IMR-90 (cell line): ENCODE data around the gene TMEM135. TPM values are rescaled to one million over a fixed set of nuclear protein-coding genes. Genes with fewer than 3 reads are reported as not detected.

Experiments
- ATAC-seq: fragments of 200-7000 bp; cut with Tn5 transposase; 2 replicates; pipeline ENCODE4 v1.9.1; 2020; ENCODE audit warnings: low read depth, mild to moderate bottlenecking, moderate library complexity
- BruUV-seq: library from RNA; stranded (reverse); fragments of 400-500 nt; replicated peaks from 2 replicates; lab custom pipeline; 2021; lab: Mats Ljungman, UMichigan
- CTCF ChIA-PET: fragments of 300-600 bp; formaldehyde crosslinking; extraction: SDS; loops from one replicate; lab custom pipeline; 2021; ENCODE audit warnings: antibody characterized with exemption; lab: Yijun Ruan, JAX
- POLR2A ChIA-PET: fragments of 300-600 bp; sonication (Branson Sonifier 250); formaldehyde crosslinking; loops from one replicate; lab custom pipeline; 2022; ENCODE audit warnings: antibody characterized with exemption; ENCODE audit not compliant: unreplicated experiment; lab: Charles Lee
- DNase-seq: peaks from one replicate; pipeline ENCODE4 v3.0.0; 2013
- H2AFZ ChIP-seq: replicated peaks from 2 replicates; pipeline ENCODE3; 2013; ENCODE audit warnings: low read length, mild to moderate bottlenecking; ENCODE audit not compliant: poor library complexity
- H2AK5ac ChIP-seq: 2 replicates; pipeline ENCODE4 v1.6.1; 2013; ENCODE audit warnings: low read depth, low read length, inconsistent platforms
- H2AK9ac ChIP-seq: replicated peaks from 2 replicates; pipeline ENCODE3; 2013; ENCODE audit warnings: mild to moderate bottlenecking, low read depth, low read length, moderate library complexity; ENCODE audit not compliant: poor library complexity
- H2BK120ac ChIP-seq: 2 replicates; pipeline ENCODE4 v1.6.1; 2013; ENCODE audit warnings: low read depth, low read length, inconsistent platforms
- H2BK15ac ChIP-seq: 3 replicates; pipeline ENCODE4 v1.6.1; 2013; ENCODE audit warnings: low read depth, low read length, inconsistent platforms
- H2BK20ac ChIP-seq: 2 replicates; pipeline ENCODE4 v1.6.1; 2013; ENCODE audit warnings: low read depth, mild to moderate bottlenecking, inconsistent platforms, low read length, moderate library complexity
- H2BK5ac ChIP-seq: 2 replicates; pipeline ENCODE4 v1.6.1; 2013; ENCODE audit warnings: mild to moderate bottlenecking, low read depth, low read length, inconsistent platforms; ENCODE audit not compliant: poor library complexity, severe bottlenecking
- H3K14ac ChIP-seq: replicated peaks from 2 replicates; pipeline ENCODE4 v1.6.1; 2013; ENCODE audit warnings: low read depth, low read length, inconsistent platforms
- H3K18ac ChIP-seq: 2 replicates; pipeline ENCODE4 v1.6.1; 2013; ENCODE audit warnings: low read depth, low read length, control low read depth
- H3K23ac ChIP-seq: 2 replicates; pipeline ENCODE4 v1.6.1; 2013; ENCODE audit warnings: low read depth, low read length, inconsistent platforms
- H3K27ac ChIP-seq: 2 replicates; pipeline ENCODE4 v1.5.1; 2013; ENCODE audit warnings: mild to moderate bottlenecking, control low read depth, low read length; ENCODE audit not compliant: insufficient read depth
- H3K27me3 ChIP-seq: 2 replicates; pipeline ENCODE4 v1.6.1; 2013; ENCODE audit warnings: low read length; ENCODE audit not compliant: control insufficient read depth, insufficient read depth
- H3K36me3 ChIP-seq: 2 replicates; pipeline ENCODE4 v1.6.1; 2013; ENCODE audit warnings: low read length, mixed read lengths; ENCODE audit not compliant: control insufficient read depth, insufficient read depth
- H3K4ac ChIP-seq: 2 replicates; pipeline ENCODE4 v1.6.1; 2013; ENCODE audit warnings: low read depth, low read length, inconsistent platforms
- H3K4me1 ChIP-seq: 2 replicates; pipeline ENCODE4 v1.6.1; 2013; ENCODE audit warnings: low read length, mixed read lengths; ENCODE audit not compliant: control insufficient read depth, insufficient read depth
- H3K4me2 ChIP-seq: 2 replicates; pipeline ENCODE4 v1.6.1; 2013; ENCODE audit warnings: low read depth, mild to moderate bottlenecking, control low read depth, low read length, moderate library complexity
- H3K4me3 ChIP-seq: 2 replicates; pipeline ENCODE4 v1.5.1; 2013; ENCODE audit warnings: low read depth, mild to moderate bottlenecking, control low read depth, low read length, moderate library complexity; ENCODE audit not compliant: insufficient read depth
- H3K56ac ChIP-seq: 2 replicates; pipeline ENCODE4 v1.6.1; 2013; ENCODE audit warnings: low read length, inconsistent platforms; ENCODE audit not compliant: insufficient read depth; ENCODE audit errors: extremely low read depth
- H3K79me1 ChIP-seq, 2 experiments: 2 replicates each; pipeline ENCODE4 v1.6.1; 2013; ENCODE audit warnings: low read length in 2 of 2, inconsistent platforms in 1 of 2, low read depth in 1 of 2
- H3K9ac ChIP-seq: 2 replicates; pipeline ENCODE4 v1.6.1; 2013; ENCODE audit warnings: low read depth, low read length, control low read depth
- H3K9me1 ChIP-seq: 2 replicates; pipeline ENCODE4 v1.6.1; 2013; ENCODE audit warnings: low read length, inconsistent platforms; ENCODE audit not compliant: insufficient read depth
- H3K9me3 ChIP-seq: 2 replicates; pipeline ENCODE4 v1.6.1; 2013; ENCODE audit warnings: low read length; ENCODE audit not compliant: control insufficient read depth, insufficient read depth
- H4K20me1 ChIP-seq: 2 replicates; pipeline ENCODE4 v1.6.1; 2013; ENCODE audit warnings: low read length, inconsistent platforms; ENCODE audit not compliant: insufficient read depth
- H4K5ac ChIP-seq: 2 replicates; pipeline ENCODE4 v1.6.1; 2013; ENCODE audit warnings: mild to moderate bottlenecking, low read depth, low read length, control low read depth
- H4K8ac ChIP-seq, 2 experiments: 2 replicates each; pipeline ENCODE4 v1.6.1; 2013; ENCODE audit warnings: low read depth in 2 of 2, low read length in 2 of 2, control low read depth in 1 of 2, inconsistent platforms in 1 of 2
- H4K91ac ChIP-seq: 2 replicates; pipeline ENCODE4 v1.6.1; 2013; ENCODE audit warnings: low read depth, low read length, inconsistent platforms; ENCODE audit not compliant: insufficient read depth
- WGBS, 2 experiments: methylation state at CpG; one replicate each; pipeline versions ENCODE4 v1.1.5 to v1.1.7; 2013; ENCODE audit warnings: missing lambda C conversion rate in 2 of 2; ENCODE audit not compliant: insufficient read length in 1 of 2; ENCODE audit errors: extremely low coverage in 2 of 2; 5-methylcytosine and 5-hydroxymethylcytosine counted together
- dilution Hi-C: fragments of 300-500 bp; cut with HindIII; formaldehyde crosslinking; loops from one replicate; pipeline ENCODE4 v1.14.3; 2018; ENCODE audit warnings: low sequenced_read_pairs; ENCODE audit not compliant: unreplicated experiment
- in situ Hi-C: fragments of 300-500 bp; cut with MboI; formaldehyde crosslinking; loops from 3 replicates; pipeline ENCODE4 v1.14.3; 2019; ENCODE audit warnings: low sequenced_read_pairs, inconsistent platforms, mixed read lengths
- intact Hi-C: fragments of 100-400 bp; cut with micrococcal nuclease; formaldehyde crosslinking; loops from 2 replicates; pipeline ENCODE4 v1.10.0; 2022
- polyA plus RNA-seq, 3 experiments: library from polyadenylated mRNA; depleted of rRNA; stranded (reverse); fragments of >200 nt; gene quantifications; 2 replicates each; pipeline ENCODE4 v1.2.3, GENCODE V29; 2012; ENCODE audit warnings: low replicate concordance in 1 of 3
- total RNA-seq: library from RNA; depleted of rRNA; stranded (reverse); fragments of >200 nt; gene quantifications from 2 replicates; pipeline ENCODE4 v1.2.3, GENCODE V29; 2012
- TF ChIP-seq, protein P1 (sequence below): fragments of 150-350 bp; IDR thresholded peaks from 2 replicates; pipeline ENCODE4 v1.6.1; 2016; ENCODE audit warnings: low read depth, mild to moderate bottlenecking, low read length, moderate library complexity, borderline replicate concordance

The TMEM135 gene
- total and polyA plus RNA-seq, 2 of the 4 experiments (the other 2 are of a cell fraction) = 3.9 to 5.9 TPM

DNA sequence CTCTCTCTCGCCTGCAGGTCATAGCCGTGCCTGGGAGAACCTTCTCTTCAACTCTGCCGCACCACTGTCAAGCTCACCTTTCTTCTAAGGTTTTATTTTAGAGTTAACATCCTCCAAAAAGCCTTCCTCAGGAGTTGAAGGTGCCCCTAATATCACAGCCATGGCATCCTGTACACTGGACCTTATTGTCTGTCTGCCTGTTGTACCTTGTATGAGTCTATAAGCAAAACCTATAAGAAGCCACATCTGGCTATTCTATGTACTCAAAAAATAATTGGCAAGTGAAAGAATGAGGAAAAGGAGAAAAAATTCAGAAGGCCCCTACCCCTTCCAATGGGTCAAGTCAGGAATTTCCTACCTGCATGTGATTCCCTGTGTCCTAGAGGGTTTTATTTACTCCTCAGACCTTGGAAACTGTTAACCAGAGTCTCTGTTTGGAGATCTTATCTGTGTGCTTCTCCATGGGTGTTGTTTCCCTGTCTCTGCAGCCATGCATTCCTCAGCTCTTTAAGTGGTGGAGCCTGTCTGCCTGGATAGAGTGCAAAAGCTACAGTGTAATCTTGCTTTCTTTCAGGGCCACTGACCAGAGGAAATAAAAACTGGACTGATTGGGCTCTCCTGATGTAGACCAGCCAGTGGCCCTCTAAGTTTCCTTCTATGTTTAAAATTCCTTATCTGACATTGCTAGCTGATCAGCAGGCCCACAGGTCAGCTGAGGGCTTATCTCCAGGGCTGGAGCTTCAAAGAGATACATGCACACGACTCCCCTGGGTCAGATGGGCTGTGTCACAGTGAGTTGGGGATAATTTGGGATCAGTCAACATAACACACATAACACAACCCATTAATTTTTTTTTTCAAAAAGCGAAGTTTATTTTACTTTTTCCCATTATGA is 37.6 kb upstream of the TMEM135 start:
- no peak overlapping the region for H4K5ac ChIP-seq
- intact Hi-C loops (no loop called here), in situ Hi-C loops (no loop called here), dilution Hi-C loops (no loop called here)
- H3K4me1 ChIP-seq = peaks cover 2% of the 10 kb centered on the region; the same call in 1 of the 2 replicates
- no peak overlapping the region for H2AK5ac ChIP-seq
- ATAC-seq (peak; percentile 76), DNase-seq (peak; percentile 10)
- no peak overlapping the region for H2BK120ac ChIP-seq
- no peaks in the 10 kb centered on the region; the same call in 1 of the 2 replicates for H3K27me3 ChIP-seq
- H3K79me1 ChIP-seq = no peaks in the 10 kb centered on the region
- no peaks in the 10 kb centered on the region for H3K9me3 ChIP-seq
- H3K56ac ChIP-seq = no peak overlapping the region
- no TSS peak for BruUV-seq
- H3K9me1 ChIP-seq = no peaks in the 10 kb centered on the region
- no peak overlapping the region for H3K18ac ChIP-seq
- H3K9ac ChIP-seq = no peak overlapping the region
- H4K91ac ChIP-seq = no peak overlapping the region
- WGBS, 2 experiments = 70% methylated on average over 2 of the region's 5 CpGs; no CpG with 5 or more reads in 1 of the 2 experiments
- no peak overlapping the region for H2AK9ac ChIP-seq
- H4K8ac ChIP-seq = no peak overlapping the region
- no peak overlapping the region for H2AFZ ChIP-seq
- no peak overlapping the region for H3K27ac ChIP-seq
- H3K4me2 ChIP-seq = no peak overlapping the region
- TF ChIP-seq, protein P1, sequence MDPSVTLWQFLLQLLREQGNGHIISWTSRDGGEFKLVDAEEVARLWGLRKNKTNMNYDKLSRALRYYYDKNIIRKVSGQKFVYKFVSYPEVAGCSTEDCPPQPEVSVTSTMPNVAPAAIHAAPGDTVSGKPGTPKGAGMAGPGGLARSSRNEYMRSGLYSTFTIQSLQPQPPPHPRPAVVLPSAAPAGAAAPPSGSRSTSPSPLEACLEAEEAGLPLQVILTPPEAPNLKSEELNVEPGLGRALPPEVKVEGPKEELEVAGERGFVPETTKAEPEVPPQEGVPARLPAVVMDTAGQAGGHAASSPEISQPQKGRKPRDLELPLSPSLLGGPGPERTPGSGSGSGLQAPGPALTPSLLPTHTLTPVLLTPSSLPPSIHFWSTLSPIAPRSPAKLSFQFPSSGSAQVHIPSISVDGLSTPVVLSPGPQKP = no peak
- no peak overlapping the region for H2BK20ac ChIP-seq
- no peak overlapping the region for H3K4me3 ChIP-seq
- H3K14ac ChIP-seq = no peak overlapping the region
- H4K20me1 ChIP-seq = no peaks in the 10 kb centered on the region
- no peak overlapping the region for H3K4ac ChIP-seq
- H2BK15ac ChIP-seq = no peak overlapping the region
- no peak overlapping the region for H2BK5ac ChIP-seq
- ChIA-PET POLR2A (no interaction called here), CTCF (no interaction called here)
- no peaks in the 10 kb centered on the region for H3K36me3 ChIP-seq
- H3K23ac ChIP-seq = no peak overlapping the region
